ENCODE measurements around the gene ITSN2.

The ITSN2 gene

DNA sequence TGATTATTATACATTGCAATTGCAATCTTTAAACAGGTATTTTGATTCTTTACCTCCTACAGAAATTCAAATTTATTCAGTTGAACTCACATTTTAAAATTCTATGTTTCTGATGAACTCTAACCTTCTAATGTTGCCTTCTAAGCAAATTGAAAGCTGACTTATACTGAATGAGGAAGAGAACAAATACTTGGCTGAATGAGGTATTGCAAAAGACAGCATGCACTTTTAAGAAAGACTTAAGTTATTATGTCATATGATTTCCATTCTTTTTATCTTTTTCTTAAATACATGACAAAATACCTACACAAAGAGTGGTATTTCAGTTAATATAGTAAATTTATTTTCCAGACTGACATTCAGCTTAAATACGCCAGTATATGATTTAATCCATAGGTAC lies 120.8 kb downstream of the ITSN2 start:
- Histone ChIP-seq H3K27ac (ENCODE audit: low read depth, low read length, severe bottlenecking) (no peak overlapping the region), H3K36me3 (ENCODE audit: control insufficient read depth, insufficient read depth, low read length) (no peaks in the 10 kb centered on the region), H3K4me3 (ENCODE audit: extremely low read depth, insufficient read depth, low read length, poor library complexity, severe bottlenecking) (no peak overlapping the region), H3K4me1 (ENCODE audit: control insufficient read depth, insufficient read depth, low read length, poor library complexity, severe bottlenecking) (no peaks in the 10 kb centered on the region), H3K9me3 (ENCODE audit: control insufficient read depth, low read length) (no peaks in the 10 kb centered on the region)
- WGBS, 2 experiments (ENCODE audit: insufficient coverage in 2 of 2): no CpG with 5 or more reads among the region's 1 CpG

- no peak overlapping the region for H3K4me3 ChIP-seq (ENCODE audit: extremely low read depth, insufficient read depth, low read length, poor library complexity, severe bottlenecking)
- no peaks in the 10 kb centered on the region for H3K4me1 ChIP-seq (ENCODE audit: control insufficient read depth, insufficient read depth, low read length, poor library complexity, severe bottlenecking)
- no peaks in the 10 kb centered on the region for H3K9me3 ChIP-seq (ENCODE audit: control insufficient read depth, low read length)
- H3K27ac ChIP-seq (ENCODE audit: low read depth, low read length, severe bottlenecking): no peak overlapping the region
- no peaks in the 10 kb centered on the region for H3K36me3 ChIP-seq (ENCODE audit: control insufficient read depth, insufficient read depth, low read length)
- WGBS, 2 experiments (ENCODE audit: insufficient coverage in 2 of 2): no CpG with 5 or more reads among the region's 2 CpGs
Measured at GRCh38 chr2:24238158-24238557, 122.2 kb downstream of the ITSN2 start.

GRCh38 chr2:24237313-24237712 lies 123.0 kb downstream of the ITSN2 start:
- Histone ChIP-seq H3K27ac (ENCODE audit: low read depth, low read length, severe bottlenecking) (no peak overlapping the region), H3K9me3 (ENCODE audit: control insufficient read depth, low read length) (no peaks in the 10 kb centered on the region), H3K36me3 (ENCODE audit: control insufficient read depth, insufficient read depth, low read length) (no peaks in the 10 kb centered on the region), H3K4me1 (ENCODE audit: control insufficient read depth, insufficient read depth, low read length, poor library complexity, severe bottlenecking) (no peaks in the 10 kb centered on the region), H3K4me3 (ENCODE audit: extremely low read depth, insufficient read depth, low read length, poor library complexity, severe bottlenecking) (no peak overlapping the region)
- 100% methylated on average over 1 of the region's 1 CpG for WGBS, 2 experiments (ENCODE audit: insufficient coverage in 2 of 2)

DNA sequence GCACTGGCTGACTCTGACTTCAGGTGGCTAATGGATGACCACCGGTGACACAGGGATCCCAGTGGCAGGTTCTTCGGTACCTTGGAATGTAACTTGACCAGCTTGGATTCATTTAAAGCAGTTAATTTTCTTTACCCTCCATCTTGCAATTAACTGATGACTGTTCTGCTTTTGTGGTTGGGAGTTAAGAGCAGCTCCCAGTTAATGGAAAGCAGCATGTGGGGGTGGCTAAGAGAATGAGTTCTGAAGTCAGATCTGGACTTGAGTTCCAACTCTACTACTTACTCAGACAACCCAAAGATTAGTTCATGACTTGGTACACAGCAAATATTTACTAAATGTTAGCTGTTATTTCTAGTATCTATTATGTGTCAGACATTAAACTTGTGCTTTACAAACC lies 127.0 kb downstream of the ITSN2 start:
- 100% methylated on average over 1 to 2 of the region's 2 CpGs for WGBS, 2 experiments (ENCODE audit: insufficient coverage in 2 of 2)

GRCh38 chr2:24231461-24231881 lies 128.9 kb downstream of the ITSN2 start:
- no peak overlapping the region for H3K27ac ChIP-seq (ENCODE audit: low read depth, low read length, severe bottlenecking)

More for the DNA sequence above, 127.0 kb downstream of the ITSN2 start:
- no peaks in the 10 kb centered on the region for H3K36me3 ChIP-seq (ENCODE audit: control insufficient read depth, insufficient read depth, low read length)
- no peaks in the 10 kb centered on the region for H3K4me1 ChIP-seq (ENCODE audit: control insufficient read depth, insufficient read depth, low read length, poor library complexity, severe bottlenecking)
- H3K27ac ChIP-seq (ENCODE audit: low read depth, low read length, severe bottlenecking): no peak overlapping the region
- no peaks in the 10 kb centered on the region for H3K9me3 ChIP-seq (ENCODE audit: control insufficient read depth, low read length)
- H3K4me3 ChIP-seq (ENCODE audit: extremely low read depth, insufficient read depth, low read length, poor library complexity, severe bottlenecking): no peak overlapping the region

DNA sequence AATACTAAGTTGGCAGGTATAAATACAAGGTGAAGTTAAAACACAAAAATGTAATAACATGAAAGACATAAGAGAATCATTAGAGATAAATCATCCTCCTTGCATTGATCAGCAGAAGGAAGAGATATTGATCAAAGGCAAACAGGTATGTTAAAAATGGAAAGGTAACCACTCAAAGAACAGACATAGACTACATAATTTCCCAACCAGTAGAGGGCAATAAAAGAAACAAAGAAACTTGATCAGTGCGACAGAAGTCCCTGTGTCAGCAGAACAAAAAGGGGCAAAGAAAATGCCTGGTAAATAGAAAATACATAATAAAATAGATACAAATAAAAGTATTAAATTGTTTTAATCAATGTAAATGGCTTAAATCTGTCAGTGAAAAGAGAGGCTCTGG lies 131.9 kb downstream of the ITSN2 start:
- no peaks in the 10 kb centered on the region for H3K9me3 ChIP-seq (ENCODE audit: control insufficient read depth, low read length)
- no CpG with 5 or more reads among the region's 1 CpG for WGBS, 2 experiments (ENCODE audit: insufficient coverage in 2 of 2)
- no peak overlapping the region for H3K4me3 ChIP-seq (ENCODE audit: extremely low read depth, insufficient read depth, low read length, poor library complexity, severe bottlenecking)
- no peaks in the 10 kb centered on the region for H3K36me3 ChIP-seq (ENCODE audit: control insufficient read depth, insufficient read depth, low read length)
- H3K27ac ChIP-seq (ENCODE audit: low read depth, low read length, severe bottlenecking): no peak overlapping the region
- no peaks in the 10 kb centered on the region for H3K4me1 ChIP-seq (ENCODE audit: control insufficient read depth, insufficient read depth, low read length, poor library complexity, severe bottlenecking)

More at GRCh38 chr2:24231461-24231881, 128.9 kb downstream of the ITSN2 start:
- Histone ChIP-seq H3K9me3 (ENCODE audit: control insufficient read depth, low read length) (no peaks in the 10 kb centered on the region), H3K4me3 (ENCODE audit: extremely low read depth, insufficient read depth, low read length, poor library complexity, severe bottlenecking) (no peak overlapping the region), H3K4me1 (ENCODE audit: control insufficient read depth, insufficient read depth, low read length, poor library complexity, severe bottlenecking) (no peaks in the 10 kb centered on the region), H3K36me3 (ENCODE audit: control insufficient read depth, insufficient read depth, low read length) (no peaks in the 10 kb centered on the region)
- WGBS, 2 experiments (ENCODE audit: insufficient coverage in 2 of 2): 93 to 100% methylated on average over 3 to 4 of the region's 4 CpGs

GRCh38 chr2:24225499-24226242 lies 134.7 kb downstream of the ITSN2 start:
- 92 to 95% methylated on average over 7 of the region's 9 CpGs for WGBS, 2 experiments (ENCODE audit: insufficient coverage in 2 of 2)

GRCh38 chr2:24222946-24223345 lies 137.4 kb downstream of the ITSN2 start:
- Histone ChIP-seq H3K36me3 (ENCODE audit: control insufficient read depth, insufficient read depth, low read length) (no peaks in the 10 kb centered on the region), H3K9me3 (ENCODE audit: control insufficient read depth, low read length) (no peaks in the 10 kb centered on the region), H3K4me3 (ENCODE audit: extremely low read depth, insufficient read depth, low read length, poor library complexity, severe bottlenecking) (no peak overlapping the region), H3K4me1 (ENCODE audit: control insufficient read depth, insufficient read depth, low read length, poor library complexity, severe bottlenecking) (peaks cover 5% of the 10 kb centered on the region), H3K27ac (ENCODE audit: low read depth, low read length, severe bottlenecking) (no peak overlapping the region)
- WGBS, 2 experiments (ENCODE audit: insufficient coverage in 2 of 2): 66 to 68% methylated on average over 4 of the region's 6 CpGs

More at GRCh38 chr2:24225499-24226242, 134.7 kb downstream of the ITSN2 start:
- Histone ChIP-seq H3K4me3 (ENCODE audit: extremely low read depth, insufficient read depth, low read length, poor library complexity, severe bottlenecking) (no peak overlapping the region), H3K36me3 (ENCODE audit: control insufficient read depth, insufficient read depth, low read length) (no peaks in the 10 kb centered on the region), H3K27ac (ENCODE audit: low read depth, low read length, severe bottlenecking) (no peak overlapping the region), H3K4me1 (ENCODE audit: control insufficient read depth, insufficient read depth, low read length, poor library complexity, severe bottlenecking) (no peaks in the 10 kb centered on the region), H3K9me3 (ENCODE audit: control insufficient read depth, low read length) (no peaks in the 10 kb centered on the region)

DNA sequence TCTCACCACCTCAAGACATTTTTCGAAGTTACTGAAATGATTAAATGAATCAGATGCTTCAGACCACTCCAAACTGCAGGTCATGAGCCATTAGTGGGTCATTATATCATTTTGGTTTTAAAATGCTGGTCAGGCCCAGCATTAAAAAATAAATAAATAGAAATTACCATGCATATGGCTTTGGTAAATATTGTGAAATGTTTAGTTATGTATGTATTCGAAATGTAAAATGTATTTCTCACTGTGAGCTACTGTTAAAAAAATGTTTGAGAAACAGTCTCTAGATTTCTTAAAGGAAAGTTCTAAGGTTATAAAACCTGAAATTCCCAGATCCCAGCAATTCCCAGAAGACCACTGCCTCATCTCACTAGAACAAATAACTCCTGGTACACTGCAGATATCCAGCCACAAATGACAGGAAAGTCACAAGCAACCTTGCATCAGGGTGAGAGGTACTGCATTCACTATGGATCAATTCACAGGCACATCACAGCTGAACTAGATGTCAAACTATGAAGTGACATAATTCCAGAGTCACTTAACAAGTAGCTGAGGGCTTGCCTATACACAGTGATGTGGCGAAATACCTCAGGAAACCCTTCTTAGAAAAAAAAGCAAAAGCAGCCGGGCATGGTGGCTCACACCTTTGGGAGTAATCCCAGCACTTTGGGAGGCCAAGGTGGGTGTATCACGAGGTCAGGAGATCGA lies 138.8 kb downstream of the ITSN2 start:
- WGBS, 2 experiments (ENCODE audit: insufficient coverage in 2 of 2): 88 to 94% methylated on average over 4 to 5 of the region's 6 CpGs
- no peak overlapping the region for H3K4me3 ChIP-seq (ENCODE audit: extremely low read depth, insufficient read depth, low read length, poor library complexity, severe bottlenecking)

DNA sequence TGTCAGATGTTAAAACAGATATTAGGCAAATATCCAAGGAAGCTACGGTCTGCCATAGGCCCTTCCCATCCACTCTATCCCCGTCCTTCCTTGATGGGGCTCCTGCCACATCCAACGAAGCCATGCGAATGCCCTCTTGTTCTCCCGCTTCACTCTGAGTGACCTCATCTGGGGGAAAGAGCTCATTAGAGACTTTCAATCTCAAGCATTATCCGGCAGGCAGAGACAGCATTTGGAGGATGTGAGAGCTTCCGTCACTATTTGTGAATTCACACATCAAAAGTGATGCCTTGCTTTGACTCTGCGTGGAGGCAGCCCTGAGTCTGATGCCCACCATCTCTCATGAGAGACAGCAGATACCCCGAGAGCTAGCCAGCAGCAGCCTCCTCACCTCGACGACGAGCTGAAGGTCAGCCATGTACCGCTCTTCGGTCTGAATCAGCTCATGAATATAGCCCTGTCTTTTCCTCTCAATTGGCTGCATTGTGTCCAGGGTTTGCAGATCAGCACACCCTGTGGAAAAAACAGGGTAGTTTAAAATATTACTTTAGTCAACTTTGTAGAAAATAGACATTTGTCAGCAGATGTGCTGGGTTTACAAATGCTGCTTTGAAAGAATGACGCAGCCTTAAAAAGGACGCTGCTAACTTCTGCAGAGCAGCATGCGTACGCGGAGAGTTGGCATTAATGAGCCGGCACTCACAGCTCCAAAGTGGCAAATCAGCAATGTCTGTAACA lies 139.6 kb downstream of the ITSN2 start:
- Histone ChIP-seq H3K4me1 (ENCODE audit: control insufficient read depth, insufficient read depth, low read length, poor library complexity, severe bottlenecking) (peaks cover 5% of the 10 kb centered on the region), H3K27ac (ENCODE audit: low read depth, low read length, severe bottlenecking) (no peak overlapping the region), H3K36me3 (ENCODE audit: control insufficient read depth, insufficient read depth, low read length) (no peaks in the 10 kb centered on the region), H3K9me3 (ENCODE audit: control insufficient read depth, low read length) (no peaks in the 10 kb centered on the region), H3K4me3 (ENCODE audit: extremely low read depth, insufficient read depth, low read length, poor library complexity, severe bottlenecking) (no peak overlapping the region)
- WGBS, 2 experiments (ENCODE audit: insufficient coverage in 2 of 2): 91 to 94% methylated on average over 19 of the region's 20 CpGs

More for the DNA sequence above, 138.8 kb downstream of the ITSN2 start:
- Histone ChIP-seq H3K4me1 (ENCODE audit: control insufficient read depth, insufficient read depth, low read length, poor library complexity, severe bottlenecking) (peaks cover 5% of the 10 kb centered on the region), H3K9me3 (ENCODE audit: control insufficient read depth, low read length) (no peaks in the 10 kb centered on the region), H3K27ac (ENCODE audit: low read depth, low read length, severe bottlenecking) (no peak overlapping the region), H3K36me3 (ENCODE audit: control insufficient read depth, insufficient read depth, low read length) (no peaks in the 10 kb centered on the region)

All from mesodermal cell (in vitro differentiated cells).